ENCODE data around the gene AGBL2. TPM values are rescaled to one million over a fixed set of nuclear protein-coding genes. Genes with fewer than 3 reads are reported as not detected.
"Not testable (repeated sequence)": the region's sequence is repeated elsewhere in the genome, so short reads cannot be mapped to it uniquely, and the experiment has no call there.

The AGBL2 gene
- total RNA-seq: under 1 TPM in 2 of 4 donors, not detected in 2; 0.29 to 0.89 TPM

GRCh38 chr11:47715082-47715669 is at the start of gene AGBL2:
AGBL2 (minus strand) TSS chr11:47715369; CDS start chr11:47714650, 719 bp downstream.
- Histone ChIP-seq H3K4me1 (peaks cover 5% of the 10 kb centered on the region), H3K36me3 (peaks cover 37% of the 10 kb centered on the region), H3K27ac (peak within 1 kb of the TSS; percentile 63), H3K9me3 (no peaks in the 10 kb centered on the region), H3K27me3 (no peaks in the 10 kb centered on the region), H3K4me3 (peak within 1 kb of the TSS; percentile 84)
- TF ChIP-seq POLR2AphosphoS5 (IDR thresholded peaks at IDR 0.05) (no peak), POLR2A (IDR thresholded peaks at IDR 0.05) (peak; percentile 15 to 29)
- peak; percentile 85 to 92 for DNase-seq (ENCODE audit: low spot score in 2 of 2)
- 0% methylated on average over 17 of the region's 35 CpGs for WGBS

GRCh38 chr11:47759291-47759690 is 44.1 kb upstream of the AGBL2 start:
- DNase-seq (ENCODE audit: low spot score in 2 of 2); H3K27ac ChIP-seq; H3K4me3 ChIP-seq; H3K9me3 ChIP-seq; H3K27me3 ChIP-seq; H3K4me1 ChIP-seq: not testable (repeated sequence)
- WGBS: 94% methylated on average over 11 of the region's 11 CpGs
- H3K36me3 ChIP-seq: peaks cover 86% of the 10 kb centered on the region

GRCh38 chr11:47756208-47756607 is 41.0 kb upstream of the AGBL2 start:
- Histone ChIP-seq H3K4me1 (no peaks in the 10 kb centered on the region), H3K27ac (no peak overlapping the region), H3K9me3 (no peaks in the 10 kb centered on the region), H3K36me3 (peaks cover 90% of the 10 kb centered on the region), H3K4me3 (no peak overlapping the region), H3K27me3 (no peaks in the 10 kb centered on the region)
- no peak for TF ChIP-seq EP300 (IDR thresholded peaks at IDR 0.05)
- no peak for TF ChIP-seq POLR2AphosphoS5 (IDR thresholded peaks at IDR 0.05)
- no peak for TF ChIP-seq CTCF (IDR thresholded peaks at IDR 0.05)
- no peak for TF ChIP-seq POLR2A (IDR thresholded peaks at IDR 0.05)
- DNase-seq (ENCODE audit: low spot score in 2 of 2): no peak
- 94% methylated on average over 4 of the region's 4 CpGs for WGBS

GRCh38 chr11:47750725-47751124 is 35.6 kb upstream of the AGBL2 start:
- no peak overlapping the region for H3K27ac ChIP-seq
- 94% methylated on average over 5 of the region's 5 CpGs for WGBS

GRCh38 chr11:47742494-47742893 is 27.3 kb upstream of the AGBL2 start:
- H3K27me3 ChIP-seq; H3K4me1 ChIP-seq; H3K4me3 ChIP-seq; DNase-seq (ENCODE audit: low spot score in 2 of 2); H3K27ac ChIP-seq; H3K9me3 ChIP-seq: not testable (repeated sequence)
- WGBS: 95% methylated on average over 7 of the region's 7 CpGs
- H3K36me3 ChIP-seq: peaks cover 98% of the 10 kb centered on the region

More at GRCh38 chr11:47750725-47751124, 35.6 kb upstream of the AGBL2 start:
- DNase-seq (ENCODE audit: low spot score in 2 of 2): no peak
- TF ChIP-seq CTCF (IDR thresholded peaks at IDR 0.05): no peak
- TF ChIP-seq POLR2AphosphoS5 (IDR thresholded peaks at IDR 0.05): no peak
- no peak for TF ChIP-seq EP300 (IDR thresholded peaks at IDR 0.05)
- no peak for TF ChIP-seq POLR2A (IDR thresholded peaks at IDR 0.05)
- Histone ChIP-seq H3K36me3 (peaks cover 96% of the 10 kb centered on the region), H3K4me3 (no peak overlapping the region), H3K9me3 (no peaks in the 10 kb centered on the region), H3K4me1 (no peaks in the 10 kb centered on the region), H3K27me3 (no peaks in the 10 kb centered on the region)

GRCh38 chr11:47737817-47738216 is 22.6 kb upstream of the AGBL2 start:
- H3K4me1 ChIP-seq; DNase-seq (ENCODE audit: low spot score in 2 of 2); H3K27me3 ChIP-seq; H3K9me3 ChIP-seq; H3K27ac ChIP-seq; H3K4me3 ChIP-seq: not testable (repeated sequence)
- H3K36me3 ChIP-seq: peaks cover 98% of the 10 kb centered on the region
- WGBS: 91% methylated on average over 7 of the region's 7 CpGs

GRCh38 chr11:47732271-47732670 is 17.1 kb upstream of the AGBL2 start:
- 84% methylated on average over 10 of the region's 10 CpGs for WGBS
- Histone ChIP-seq H3K4me3 (no peak overlapping the region), H3K27me3 (no peaks in the 10 kb centered on the region), H3K9me3 (no peaks in the 10 kb centered on the region), H3K4me1 (no peaks in the 10 kb centered on the region), H3K27ac (no peak overlapping the region), H3K36me3 (peaks cover 100% of the 10 kb centered on the region)
- no peak for DNase-seq (ENCODE audit: low spot score in 2 of 2)
- TF ChIP-seq CTCF (IDR thresholded peaks at IDR 0.05): no peak
- no peak for TF ChIP-seq POLR2A (IDR thresholded peaks at IDR 0.05)
- no peak for TF ChIP-seq EP300 (IDR thresholded peaks at IDR 0.05)
- no peak for TF ChIP-seq POLR2AphosphoS5 (IDR thresholded peaks at IDR 0.05)

Data from suprapubic skin (tissue), 4 donors.